Trophoblast cell (in vitro differentiated cells and primary cell): ENCODE data around the gene UVRAG.

Source experiments
- DNase-seq, 2 donors: peaks; one replicate each; pipeline ENCODE4 v3.0.0-alpha.2; 2016
- H2AFZ ChIP-seq: 2 replicates; pipeline ENCODE4 v1.6.1; 2013; ENCODE audit warnings: low read length, moderate library complexity, mild to moderate bottlenecking; ENCODE audit not compliant: insufficient read depth, poor library complexity
- H2AK5ac ChIP-seq: 2 replicates; pipeline ENCODE4 v1.6.1; 2013; ENCODE audit warnings: mild to moderate bottlenecking, low read length
- H2BK120ac ChIP-seq: 2 replicates; pipeline ENCODE4 v1.6.1; 2013; ENCODE audit warnings: low read length, mild to moderate bottlenecking, moderate library complexity; ENCODE audit not compliant: insufficient read depth, poor library complexity
- H2BK12ac ChIP-seq: 2 replicates; pipeline ENCODE4 v1.6.1; 2013; ENCODE audit warnings: mild to moderate bottlenecking, low read length, moderate library complexity
- H2BK5ac ChIP-seq: 2 replicates; pipeline ENCODE4 v1.6.1; 2013; ENCODE audit warnings: low read length, low read depth, moderate library complexity, mild to moderate bottlenecking; ENCODE audit not compliant: poor library complexity
- H3K14ac ChIP-seq: 2 replicates; pipeline ENCODE4 v1.6.1; 2013; ENCODE audit warnings: mild to moderate bottlenecking, low read length
- H3K18ac ChIP-seq: 2 replicates; pipeline ENCODE4 v1.6.1; 2013; ENCODE audit warnings: mild to moderate bottlenecking, low read length
- H3K23ac ChIP-seq: 2 replicates; pipeline ENCODE4 v1.6.1; 2013; ENCODE audit warnings: low read length
- H3K27ac ChIP-seq: 2 replicates; pipeline ENCODE4 v1.5.1; 2013; ENCODE audit warnings: low read depth, mild to moderate bottlenecking, inconsistent platforms, low read length, moderate library complexity
- H3K27me3 ChIP-seq: 2 replicates; pipeline ENCODE4 v1.6.1; 2013; ENCODE audit warnings: inconsistent platforms, mild to moderate bottlenecking, low read length, moderate library complexity; ENCODE audit not compliant: insufficient read depth
- H3K36me3 ChIP-seq, 2 experiments: 1 replicate in 1 of 2; 2 replicates in 1 of 2; pipeline ENCODE4 v1.6.1; 2013; ENCODE audit warnings: low read length in 2 of 2, mild to moderate bottlenecking in 2 of 2, moderate library complexity in 1 of 2; ENCODE audit not compliant: insufficient read depth in 2 of 2, control insufficient read depth in 1 of 2
- H3K4ac ChIP-seq: 2 replicates; pipeline ENCODE4 v1.6.1; 2013; ENCODE audit warnings: low read depth, mild to moderate bottlenecking, low read length, moderate library complexity
- H3K4me1 ChIP-seq, 2 experiments: 1 replicate in 1 of 2; 2 replicates in 1 of 2; pipeline ENCODE4 v1.6.1; 2013; ENCODE audit warnings: low read length in 2 of 2, mild to moderate bottlenecking in 2 of 2, moderate library complexity in 1 of 2; ENCODE audit not compliant: insufficient read depth in 2 of 2, control insufficient read depth in 1 of 2
- H3K4me2 ChIP-seq: 2 replicates; pipeline ENCODE4 v1.6.1; 2013; ENCODE audit warnings: inconsistent platforms, mild to moderate bottlenecking, low read length, moderate library complexity
- H3K4me3 ChIP-seq: 2 replicates; pipeline ENCODE4 v1.5.1; 2013; ENCODE audit warnings: mild to moderate bottlenecking, low read depth, low read length, inconsistent platforms
- H3K79me1 ChIP-seq: one replicate; pipeline ENCODE4 v1.6.1; 2013; ENCODE audit warnings: low read length
- H3K79me2 ChIP-seq: 2 replicates; pipeline ENCODE4 v1.6.1; 2013; ENCODE audit warnings: low read length, mild to moderate bottlenecking; ENCODE audit not compliant: control insufficient read depth, insufficient read depth, poor library complexity
- H3K9ac ChIP-seq: 2 replicates; pipeline ENCODE4 v1.6.1; 2013; ENCODE audit warnings: mild to moderate bottlenecking, low read length
- H3K9me3 ChIP-seq: 2 replicates; pipeline ENCODE4 v1.6.1; 2013; ENCODE audit warnings: low read depth, mild to moderate bottlenecking, control low read depth, inconsistent platforms, low read length; ENCODE audit not compliant: insufficient read depth
- H4K12ac ChIP-seq: 2 replicates; pipeline ENCODE4 v1.6.1; 2013; ENCODE audit warnings: low read depth, mild to moderate bottlenecking, low read length, moderate library complexity
- H4K8ac ChIP-seq: 2 replicates; pipeline ENCODE4 v1.6.1; 2013; ENCODE audit warnings: low read depth, mild to moderate bottlenecking, low read length, moderate library complexity
- H4K91ac ChIP-seq: one replicate; pipeline ENCODE4 v1.6.1; 2013; ENCODE audit warnings: low read depth, mild to moderate bottlenecking, low read length, moderate library complexity
- WGBS: extraction: QIAGEN DNeasy Blood & Tissue Kit; methylation state at CpG from one replicate; pipeline ENCODE4 v1.1.7; 2013; ENCODE audit warnings: missing lambda C conversion rate; ENCODE audit not compliant: insufficient read length, insufficient coverage; ENCODE audit errors: extremely low coverage; 5-methylcytosine and 5-hydroxymethylcytosine counted together

UVRAG gene

GRCh38 chr11:76090821-76091220, 275.8 kb downstream of the UVRAG start:
- H2AK5ac ChIP-seq, result no peak overlapping the region
- H2BK5ac ChIP-seq, result no peak overlapping the region
- H3K18ac ChIP-seq, result no peak overlapping the region
- no peak overlapping the region for H2BK120ac ChIP-seq
- H3K27me3 ChIP-seq, result no peaks in the 10 kb centered on the region
- H3K9me3 ChIP-seq, result no peaks in the 10 kb centered on the region
- no peak overlapping the region for H4K91ac ChIP-seq
- H3K23ac ChIP-seq, result no peak overlapping the region
- no peak overlapping the region for H3K4me3 ChIP-seq
- H3K4me2 ChIP-seq, result no peak overlapping the region
- H3K36me3 ChIP-seq, result no peaks in the 10 kb centered on the region
- H3K4ac ChIP-seq, result no peak overlapping the region
- H3K79me2 ChIP-seq, result no peaks in the 10 kb centered on the region
- no peak overlapping the region for H2BK12ac ChIP-seq
- no peak overlapping the region for H3K9ac ChIP-seq
- WGBS, result no CpG with 5 or more reads among the region's 1 CpG
- no peak for DNase-seq
- H3K79me1 ChIP-seq, result no peaks in the 10 kb centered on the region
- H4K8ac ChIP-seq, result no peak overlapping the region
- H2AFZ ChIP-seq, result no peak overlapping the region
- H3K4me1 ChIP-seq, result peaks cover 0 to under 1% of the 10 kb centered on the region in 2 experiments
- no peak overlapping the region for H3K14ac ChIP-seq
- no peak overlapping the region for H4K12ac ChIP-seq
- no peak overlapping the region for H3K27ac ChIP-seq

GRCh38 chr11:76094740-76095139, 279.7 kb downstream of the UVRAG start:
- Histone ChIP-seq H2BK120ac (no peak overlapping the region), H3K27me3 (no peaks in the 10 kb centered on the region), H3K36me3 (no peaks in the 10 kb centered on the region), H3K18ac (no peak overlapping the region), H3K4ac (no peak overlapping the region), H3K23ac (no peak overlapping the region), H3K27ac (no peak overlapping the region), H3K14ac (no peak overlapping the region), H4K8ac (no peak overlapping the region), H3K4me2 (no peak overlapping the region), H4K12ac (no peak overlapping the region), H3K79me2 (no peaks in the 10 kb centered on the region), H3K79me1 (peaks cover 5% of the 10 kb centered on the region), H3K9me3 (no peaks in the 10 kb centered on the region), H3K9ac (no peak overlapping the region), H3K4me3 (no peak overlapping the region), H2BK5ac (no peak overlapping the region), H2AK5ac (no peak overlapping the region), H2BK12ac (no peak overlapping the region), H2AFZ (no peak overlapping the region), H3K4me1 (peaks cover 8% of the 10 kb centered on the region in 2 experiments), H4K91ac (no peak overlapping the region)
- DNase-seq, result no peak
- WGBS, result no CpG with 5 or more reads among the region's 4 CpGs

- Histone ChIP-seq H2AFZ (no peak overlapping the region), H3K27ac (no peak overlapping the region), H3K14ac (no peak overlapping the region), H3K36me3 (no peaks in the 10 kb centered on the region), H3K4ac (no peak overlapping the region), H3K79me2 (no peaks in the 10 kb centered on the region), H2BK12ac (no peak overlapping the region), H3K4me1 (peaks cover 8% of the 10 kb centered on the region in 2 experiments), H2AK5ac (no peak overlapping the region), H3K4me3 (no peak overlapping the region), H3K27me3 (no peaks in the 10 kb centered on the region), H3K23ac (no peak overlapping the region), H3K4me2 (no peak overlapping the region), H3K9ac (no peak overlapping the region), H2BK120ac (no peak overlapping the region), H2BK5ac (no peak overlapping the region), H4K8ac (no peak overlapping the region), H3K9me3 (no peaks in the 10 kb centered on the region), H4K91ac (no peak overlapping the region), H3K18ac (no peak overlapping the region), H4K12ac (no peak overlapping the region), H3K79me1 (peaks cover 5% of the 10 kb centered on the region)
- DNase-seq, result peak; percentile 78 to 92
These were observed 280.9 kb downstream of the UVRAG start for GRCh38 chr11:76095891-76096290.

- peak overlapping the region; percentile 50 for H4K91ac ChIP-seq
- H3K14ac ChIP-seq, result peak overlapping the region; percentile 24
- peak overlapping the region; percentile 41 for H2BK12ac ChIP-seq
- peaks cover 8% of the 10 kb centered on the region in 2 experiments for H3K4me1 ChIP-seq
- no peaks in the 10 kb centered on the region for H3K79me2 ChIP-seq
- no CpG with 5 or more reads among the region's 6 CpGs for WGBS
- H3K18ac ChIP-seq, result peak overlapping the region; percentile 42
- H3K9me3 ChIP-seq, result no peaks in the 10 kb centered on the region
- no peak overlapping the region for H3K4ac ChIP-seq
- no peaks in the 10 kb centered on the region for H3K36me3 ChIP-seq
- no peak overlapping the region for H2AK5ac ChIP-seq
- H3K4me2 ChIP-seq, result no peak overlapping the region
- H2AFZ ChIP-seq, result peak overlapping the region; percentile 2
- H4K12ac ChIP-seq, result no peak overlapping the region
- H3K27me3 ChIP-seq, result no peaks in the 10 kb centered on the region
- H3K4me3 ChIP-seq, result no peak overlapping the region
- H2BK120ac ChIP-seq, result peak overlapping the region; percentile 64
- peaks cover 5% of the 10 kb centered on the region for H3K79me1 ChIP-seq
- H3K9ac ChIP-seq, result no peak overlapping the region
- peak overlapping the region; percentile 60 for H3K27ac ChIP-seq
- DNase-seq, result peak; percentile 91 to 98
- no peak overlapping the region for H3K23ac ChIP-seq
- peak overlapping the region; percentile 49 for H4K8ac ChIP-seq
- H2BK5ac ChIP-seq, result peak overlapping the region; percentile 42
These were observed 281.5 kb downstream of the UVRAG start for GRCh38 chr11:76096552-76096951.
